ENCODE measurements around the gene TMEM30B. TPM values are rescaled to one million over a fixed set of nuclear protein-coding genes. Genes with fewer than 3 reads are reported as not detected.
"Not testable (repeated sequence)": the region's sequence is repeated elsewhere in the genome, so short reads cannot be mapped to it uniquely, and the experiment has no call there.

TMEM30B gene, protein sequence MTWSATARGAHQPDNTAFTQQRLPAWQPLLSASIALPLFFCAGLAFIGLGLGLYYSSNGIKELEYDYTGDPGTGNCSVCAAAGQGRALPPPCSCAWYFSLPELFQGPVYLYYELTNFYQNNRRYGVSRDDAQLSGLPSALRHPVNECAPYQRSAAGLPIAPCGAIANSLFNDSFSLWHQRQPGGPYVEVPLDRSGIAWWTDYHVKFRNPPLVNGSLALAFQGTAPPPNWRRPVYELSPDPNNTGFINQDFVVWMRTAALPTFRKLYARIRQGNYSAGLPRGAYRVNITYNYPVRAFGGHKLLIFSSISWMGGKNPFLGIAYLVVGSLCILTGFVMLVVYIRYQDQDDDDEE
- 10 to 100 TPM; 17.4 to 22.4 (median 19.4) TPM for polyA plus RNA-seq (ENCODE audit: insufficient read depth in 1 of 5, insufficient read length in 5 of 5, low replicate concordance in 1 of 5)
- long read RNA-seq, donor 1, full-length matches to known transcripts: 38 of 38 reads
- long read RNA-seq, donor 1, partial matches to known transcripts: 0 of 38 reads
- long read RNA-seq, donor 1, other reads (novel, unspliced or antisense): 0 of 38 reads
- long read RNA-seq, donor 2, full-length matches to known transcripts: 21 of 21 reads
- long read RNA-seq, donor 2, partial matches to known transcripts: 0 of 21 reads
- long read RNA-seq, donor 2, other reads (novel, unspliced or antisense): 0 of 21 reads
- long read RNA-seq, donor 3, full-length matches to known transcripts: 30 of 30 reads
- long read RNA-seq, donor 3, partial matches to known transcripts: 0 of 30 reads
- long read RNA-seq, donor 3, other reads (novel, unspliced or antisense): 0 of 30 reads
- long read RNA-seq, donor 4, full-length matches to known transcripts: 21 of 21 reads
- long read RNA-seq, donor 4, partial matches to known transcripts: 0 of 21 reads
- long read RNA-seq, donor 4, other reads (novel, unspliced or antisense): 0 of 21 reads
- long read RNA-seq, donor 5, full-length matches to known transcripts: 29 of 29 reads
- long read RNA-seq, donor 5, partial matches to known transcripts: 0 of 29 reads
- long read RNA-seq, donor 5, other reads (novel, unspliced or antisense): 0 of 29 reads
- long read RNA-seq, donor 6, full-length matches to known transcripts: 44 of 44 reads
- long read RNA-seq, donor 6, partial matches to known transcripts: 0 of 44 reads
- long read RNA-seq, donor 6, other reads (novel, unspliced or antisense): 0 of 44 reads
- long read RNA-seq, donor 7, full-length matches to known transcripts: 37 of 37 reads
- long read RNA-seq, donor 7, partial matches to known transcripts: 0 of 37 reads
- long read RNA-seq, donor 7, other reads (novel, unspliced or antisense): 0 of 37 reads
- long read RNA-seq, donor 8, full-length matches to known transcripts: 13 of 13 reads
- long read RNA-seq, donor 8, partial matches to known transcripts: 0 of 13 reads
- long read RNA-seq, donor 8, other reads (novel, unspliced or antisense): 0 of 13 reads

DNA sequence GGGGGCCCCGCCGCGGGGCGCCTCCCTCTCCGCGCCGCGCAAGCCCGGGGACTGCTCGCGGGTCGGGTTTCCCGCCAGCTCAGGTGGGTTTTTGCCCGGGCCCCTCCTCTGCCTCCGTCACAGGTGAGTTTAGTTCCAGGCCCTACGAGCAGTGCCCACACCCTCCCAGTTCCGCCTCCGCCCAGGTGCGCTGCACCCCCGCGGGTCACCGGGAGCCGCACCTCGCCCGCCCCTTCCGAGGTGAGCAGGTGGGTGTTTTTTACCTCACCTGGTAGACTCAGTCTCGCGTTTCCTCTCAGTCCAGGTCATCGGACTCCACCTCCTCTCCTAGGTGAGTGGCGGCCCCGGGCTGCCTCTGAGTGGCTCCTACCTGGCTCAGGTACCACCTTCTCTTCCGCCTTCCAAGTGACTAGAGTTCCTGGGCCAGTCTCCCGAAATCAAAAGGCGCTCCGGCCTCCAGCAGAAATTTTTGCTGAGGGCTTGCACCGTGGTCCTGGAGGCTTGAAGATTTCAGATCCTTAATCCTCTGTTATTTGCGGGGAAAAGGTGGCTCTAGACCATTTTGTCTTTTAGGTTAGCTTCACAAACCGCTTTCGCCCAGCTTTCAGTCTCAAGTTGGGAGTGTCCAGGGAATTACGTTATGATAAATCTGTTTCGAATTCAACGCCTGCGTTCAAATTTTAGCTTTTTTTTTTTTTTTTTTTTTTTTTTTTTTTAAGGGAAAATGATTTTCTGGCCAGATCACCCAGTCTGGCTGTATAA lies at the start of gene TMEM30B:
TMEM30B (minus strand) TSS at position 153 of the 762 bp plus-strand sequence. CDS start 191 bp downstream, outside the sequence.
- DNase-seq: peak; percentile 65

DNA sequence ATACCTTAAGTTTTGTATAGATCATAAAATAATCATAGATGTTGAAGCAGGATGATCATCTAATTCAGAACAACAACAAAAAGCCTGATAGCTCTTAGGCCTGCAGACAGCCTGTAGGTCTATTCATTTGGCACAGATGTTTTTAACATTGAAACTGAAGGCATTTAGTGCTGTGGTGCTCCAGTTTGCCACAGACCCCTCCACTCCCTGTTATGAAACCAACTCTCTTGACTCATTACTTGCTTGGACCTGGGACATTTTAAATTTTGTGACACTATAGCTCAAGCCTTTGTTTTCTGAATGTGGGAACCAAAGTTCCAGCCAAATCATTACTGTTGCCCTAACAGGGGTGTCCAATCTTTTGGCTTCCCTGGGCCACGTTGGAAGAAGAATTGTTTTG lies 49.4 kb upstream of the TMEM30B start:
- no peak for DNase-seq

DNA sequence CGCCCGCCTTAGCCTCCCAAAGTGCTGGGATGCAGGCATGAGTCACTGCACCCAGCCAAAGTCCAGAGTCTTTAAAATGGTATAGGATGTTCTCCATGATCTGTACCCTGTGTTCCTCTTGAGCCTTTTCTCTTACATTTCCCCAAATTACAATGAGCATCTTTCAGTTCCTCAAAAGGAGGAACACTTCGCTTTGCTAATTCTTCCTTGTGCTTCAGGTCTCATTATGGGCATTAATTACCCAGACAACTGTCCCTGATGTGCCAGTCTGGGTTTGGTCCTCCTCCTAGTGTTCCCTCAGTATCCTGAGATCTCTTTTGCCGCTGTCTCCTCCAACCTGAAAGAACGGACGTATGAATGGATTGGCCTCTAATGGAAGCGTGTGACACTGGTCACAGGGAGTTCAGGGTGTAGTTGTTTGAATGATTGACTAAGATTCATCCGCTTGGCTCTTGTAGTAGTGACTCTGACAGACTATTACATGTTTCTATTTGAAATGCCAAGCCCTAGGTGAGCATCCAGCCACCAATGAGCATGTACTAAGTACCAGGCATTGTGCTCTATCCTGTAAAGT lies 48.4 kb upstream of the TMEM30B start:
- DNase-seq: no peak

DNA sequence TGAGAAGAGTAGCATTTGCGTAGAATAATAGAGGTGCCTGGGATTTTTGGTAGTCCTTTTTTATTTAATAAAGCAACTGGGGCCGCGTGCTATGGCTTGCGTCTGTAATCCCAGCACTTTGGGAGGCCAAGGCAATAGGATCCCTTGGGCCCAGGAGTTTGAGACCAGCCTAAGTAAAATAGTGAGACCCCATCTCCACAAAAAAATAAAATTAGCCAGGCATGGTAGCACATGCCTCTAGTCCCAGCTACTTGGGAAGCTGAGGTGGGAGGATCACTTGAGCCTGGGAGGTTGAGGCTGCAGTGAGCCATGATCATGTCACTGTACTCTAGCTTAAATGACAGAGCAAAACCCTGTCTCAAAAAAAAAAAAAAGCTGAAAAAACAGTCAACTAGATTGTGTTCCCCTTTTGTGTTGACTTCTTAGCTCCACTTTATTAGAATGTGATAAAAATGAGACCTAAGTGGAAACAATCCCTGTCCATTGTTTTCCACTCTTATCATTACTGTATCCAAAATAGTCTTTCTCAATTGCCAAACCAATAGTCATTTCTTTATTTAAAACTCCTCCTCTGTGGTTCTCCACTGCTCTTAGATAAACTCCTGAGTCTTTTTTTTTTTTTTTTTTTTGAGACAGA lies 47.6 kb upstream of the TMEM30B start:
- DNase-seq: no peak

DNA sequence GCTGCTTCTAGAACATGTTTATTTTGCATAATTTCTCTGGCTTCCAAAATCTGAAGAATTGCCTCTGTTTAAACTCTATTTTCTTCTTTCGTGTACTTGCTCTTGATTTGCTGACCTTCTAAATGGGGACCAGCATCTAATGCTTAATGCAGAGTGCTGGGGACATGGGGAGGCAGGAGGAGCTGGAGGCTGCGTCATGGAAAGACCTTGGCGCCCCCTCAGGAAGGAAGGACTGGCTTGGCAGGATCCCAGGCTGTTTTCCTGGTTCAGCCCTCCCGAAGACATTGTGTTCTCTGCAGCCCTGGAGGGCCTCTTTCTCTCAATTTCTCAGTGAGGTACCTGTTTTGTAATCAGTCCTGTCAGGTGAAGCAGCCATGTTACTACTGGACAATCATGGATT lies 45.7 kb upstream of the TMEM30B start:
- DNase-seq: peak in 1 of 2 donors; percentile 45

DNA sequence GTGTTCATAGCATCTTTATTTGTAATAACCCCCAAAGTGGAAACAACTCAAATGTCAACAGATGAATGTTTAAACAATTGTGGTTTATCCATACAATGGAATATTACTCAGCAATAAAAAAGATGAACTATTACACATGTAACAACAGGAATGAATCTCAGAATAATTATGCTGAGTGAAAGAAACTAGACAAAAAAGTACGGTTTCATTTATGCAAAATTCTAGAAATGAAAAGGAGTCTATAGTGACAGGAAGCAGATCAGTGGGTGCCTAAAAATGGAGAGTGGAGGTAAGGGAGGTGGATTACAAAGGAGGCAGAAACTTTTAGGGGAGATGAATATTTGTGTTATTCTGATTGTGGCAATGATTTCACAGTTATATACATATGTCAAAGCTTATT lies 45.0 kb upstream of the TMEM30B start:
- DNase-seq: no peak

DNA sequence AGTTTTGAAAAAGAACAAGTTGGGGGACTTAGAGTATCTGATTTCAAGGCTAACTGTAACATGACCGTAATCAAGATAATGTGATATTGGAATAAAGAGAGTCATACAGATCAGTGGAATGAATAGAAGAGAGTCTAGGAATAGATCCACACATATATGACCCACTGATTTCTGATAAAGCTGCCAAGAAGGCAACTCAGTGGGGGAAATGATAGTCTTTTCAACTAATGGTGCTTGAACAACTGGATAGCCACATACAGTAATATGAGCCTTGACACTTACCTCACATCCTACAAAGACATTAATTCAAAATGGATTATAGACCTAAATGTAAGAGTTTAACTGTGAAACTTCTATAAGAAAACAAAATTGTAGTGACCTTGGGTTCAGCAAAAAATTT lies 44.0 kb upstream of the TMEM30B start:
- DNase-seq: no peak

DNA sequence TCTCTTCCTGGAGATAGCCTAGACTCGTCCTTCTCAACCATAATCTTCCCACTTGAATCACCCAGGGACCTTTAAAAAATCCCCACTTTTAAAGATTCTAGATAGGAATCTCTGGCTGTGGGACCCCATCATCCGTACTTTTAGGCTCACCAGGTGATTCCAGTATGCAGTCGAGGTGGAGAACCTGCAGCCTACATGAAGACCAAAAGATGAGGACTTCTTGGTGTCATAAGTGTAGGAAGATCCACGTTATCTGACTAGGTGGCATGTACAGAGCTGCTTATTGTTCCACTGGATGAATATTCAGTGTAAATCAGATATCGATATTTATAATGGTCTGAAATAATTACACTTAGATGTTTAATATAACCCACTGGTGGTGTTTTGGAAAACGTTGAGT lies 42.8 kb upstream of the TMEM30B start:
- no peak for DNase-seq

DNA sequence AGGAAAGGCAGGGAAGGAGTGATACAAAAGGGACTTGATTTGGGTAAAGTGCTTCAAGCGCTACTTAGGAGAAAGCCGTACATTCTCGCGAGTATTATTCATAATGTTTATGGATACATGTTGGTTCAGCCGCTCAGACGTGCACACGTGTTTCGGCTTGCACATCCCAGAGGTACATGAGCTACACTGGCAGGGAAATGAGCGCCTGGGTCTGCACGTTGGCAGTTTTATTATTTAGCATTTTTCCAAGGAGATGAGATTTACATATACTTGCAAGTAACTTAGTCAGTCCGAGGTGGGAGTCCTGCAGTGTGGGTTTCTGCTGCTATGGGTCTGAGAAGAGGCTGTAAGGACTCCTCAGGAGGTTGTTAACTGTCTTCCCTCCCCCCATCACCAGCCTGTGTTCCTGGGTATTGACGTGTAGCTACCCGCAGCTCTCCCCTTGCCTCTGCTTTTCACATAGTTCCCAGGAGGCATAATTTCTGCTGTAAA lies 41.7 kb upstream of the TMEM30B start:
- DNase-seq: no peak

DNA sequence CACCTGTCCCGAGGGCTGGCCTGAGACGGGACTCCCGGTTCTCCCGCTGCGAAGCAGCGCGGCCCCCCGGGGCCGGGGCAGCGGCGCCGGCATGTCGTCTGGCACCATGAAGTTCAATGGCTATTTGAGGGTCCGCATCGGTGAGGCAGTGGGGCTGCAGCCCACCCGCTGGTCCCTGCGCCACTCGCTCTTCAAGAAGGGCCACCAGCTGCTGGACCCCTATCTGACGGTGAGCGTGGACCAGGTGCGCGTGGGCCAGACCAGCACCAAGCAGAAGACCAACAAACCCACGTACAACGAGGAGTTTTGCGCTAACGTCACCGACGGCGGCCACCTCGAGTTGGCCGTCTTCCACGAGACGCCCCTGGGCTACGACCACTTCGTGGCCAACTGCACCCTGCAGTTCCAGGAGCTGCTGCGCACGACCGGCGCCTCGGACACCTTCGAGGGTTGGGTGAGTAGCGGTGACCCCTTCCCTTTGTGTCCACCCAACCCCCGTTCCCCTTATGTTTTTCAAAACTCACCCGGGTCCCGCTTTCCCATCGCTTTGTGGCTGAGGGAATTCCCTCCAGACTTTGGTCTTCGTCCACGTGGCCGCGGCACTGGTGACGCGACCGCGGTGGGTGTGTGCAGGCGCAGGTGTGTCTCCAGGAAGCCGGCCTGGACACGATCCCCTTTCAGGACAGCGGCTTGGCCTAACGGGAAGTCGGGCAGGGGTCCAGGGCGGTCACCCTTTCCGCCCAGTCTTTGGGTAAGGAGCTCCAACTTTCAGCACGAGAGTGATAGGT lies 41.1 kb upstream of the TMEM30B start:
- DNase-seq: peak; percentile 36 to 45

DNA sequence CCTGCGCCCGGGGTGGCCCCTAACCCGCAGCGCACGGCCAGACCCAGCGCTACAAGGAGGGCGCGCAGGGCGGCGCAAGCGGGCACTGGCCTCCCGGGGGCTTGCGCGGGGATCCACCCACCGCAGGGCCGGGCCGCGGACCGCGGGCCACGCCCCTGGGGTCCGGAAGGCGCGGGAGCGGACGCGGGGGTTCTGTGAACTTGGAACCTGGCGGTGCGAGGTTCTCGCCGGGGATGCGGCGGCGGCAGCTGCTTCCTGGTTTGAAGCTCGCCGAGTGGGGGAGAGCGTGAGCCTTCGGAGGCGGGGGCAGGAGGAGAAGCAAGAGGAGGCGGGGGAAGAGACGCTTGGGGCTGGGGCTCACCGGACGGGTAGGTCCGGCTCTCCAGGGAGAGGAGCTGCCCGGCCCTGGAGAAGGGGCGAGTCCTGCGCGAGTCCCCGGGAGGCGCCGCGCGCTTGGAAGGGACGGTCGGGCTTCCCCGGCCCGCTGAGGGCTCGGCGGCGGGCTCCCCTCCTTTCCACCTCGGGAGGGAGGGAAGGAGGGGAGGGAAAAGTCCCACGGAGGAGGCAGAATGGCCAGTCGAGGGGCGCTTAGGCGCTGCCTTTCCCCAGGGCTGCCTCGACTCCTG lies 40.4 kb upstream of the TMEM30B start, which contains the start of gene PRKCH:
PRKCH (plus strand) TSS at position 195 of the 626 bp plus-strand sequence. CDS start 523 bp downstream, outside the sequence.
- DNase-seq: peak; percentile 67 to 68

DNA sequence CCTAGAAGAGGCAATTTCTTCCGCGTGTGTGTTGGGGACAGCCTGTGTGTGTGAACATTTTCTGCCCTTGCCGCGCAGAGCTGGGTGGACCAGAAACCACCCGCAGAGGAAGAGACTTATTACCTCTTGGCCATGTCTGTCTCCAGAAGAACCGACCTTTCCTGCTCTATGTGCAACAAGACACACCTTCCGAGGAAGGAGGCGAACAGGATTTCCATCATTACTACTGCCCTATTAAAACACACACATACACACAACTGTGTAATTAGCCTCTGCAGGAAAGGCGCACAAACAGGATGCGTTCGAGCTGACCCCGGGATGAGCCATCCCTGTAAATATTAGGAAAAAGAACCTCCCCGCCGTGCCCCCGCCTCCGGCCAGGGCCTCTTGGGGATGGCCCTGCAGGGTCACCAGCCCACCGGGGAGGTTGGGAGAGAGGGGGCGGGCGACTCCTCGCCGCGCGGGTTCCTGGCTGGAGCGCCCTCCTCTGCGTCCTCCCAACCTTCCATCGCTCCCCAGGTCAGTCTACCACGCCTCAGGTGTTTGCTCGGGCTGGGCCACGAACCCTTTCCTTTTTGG lies 39.8 kb upstream of the TMEM30B start:
- peak in 1 of 2 donors; percentile 24 for DNase-seq

DNA sequence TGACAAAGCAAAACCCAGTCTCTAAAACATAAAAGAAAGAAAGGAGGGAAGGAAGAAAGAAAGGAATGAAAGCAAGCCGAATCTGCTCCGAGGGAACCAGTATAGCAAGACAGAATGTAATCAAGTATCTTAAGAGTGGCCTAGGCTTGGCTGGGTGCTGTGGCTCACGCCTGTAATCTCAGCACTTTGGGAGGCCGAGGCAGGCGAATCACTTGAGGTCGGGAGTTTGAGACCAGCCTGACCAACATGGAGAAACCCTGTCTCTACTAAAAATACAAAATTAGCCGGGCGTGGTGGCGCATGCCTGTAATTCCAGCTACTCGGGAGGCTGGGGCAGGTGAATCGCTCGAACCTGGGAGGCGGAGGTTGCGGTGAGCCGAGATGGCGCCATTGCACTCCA lies 39.0 kb upstream of the TMEM30B start:
- DNase-seq: not testable (repeated sequence)

DNA sequence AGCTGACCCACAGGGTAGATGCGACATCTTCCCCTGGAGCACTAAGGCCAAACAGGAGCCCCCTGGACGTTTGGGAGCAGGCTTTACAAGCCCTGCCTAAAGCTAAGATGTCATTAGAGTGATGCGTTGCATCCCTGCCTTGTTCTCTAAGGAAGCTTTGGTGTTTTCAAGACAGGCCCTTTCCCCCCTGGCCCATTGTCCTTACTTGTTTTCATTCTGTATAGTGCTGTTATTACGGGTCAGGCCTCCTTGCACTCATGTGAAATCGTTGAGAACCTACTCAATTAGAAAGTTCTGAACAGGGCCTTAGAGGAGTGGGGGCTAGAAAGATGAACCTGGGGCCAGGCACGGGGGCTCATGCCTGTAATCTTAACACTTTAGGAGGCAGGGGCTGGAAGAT lies 38.6 kb upstream of the TMEM30B start:
- DNase-seq: no peak

DNA sequence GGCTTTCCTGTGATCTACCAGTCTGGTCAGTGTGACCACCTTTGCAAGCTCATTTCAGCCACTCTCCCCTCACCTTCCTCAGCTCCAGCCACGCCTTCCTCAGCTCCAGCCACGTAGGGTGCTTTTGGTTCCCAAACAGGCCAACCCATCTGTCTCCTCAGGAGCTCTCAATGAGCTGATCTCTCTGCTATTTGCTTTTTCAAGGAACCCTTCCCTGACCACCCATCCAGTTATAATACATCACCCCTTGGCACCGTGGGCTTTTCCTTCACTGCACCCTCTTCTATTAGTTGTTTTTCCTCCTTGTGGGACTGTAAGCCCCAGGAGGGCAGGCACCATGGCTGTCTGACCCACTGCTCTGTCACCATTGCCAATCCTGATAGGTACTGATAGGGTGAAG lies 37.9 kb upstream of the TMEM30B start:
- DNase-seq: no peak

DNA sequence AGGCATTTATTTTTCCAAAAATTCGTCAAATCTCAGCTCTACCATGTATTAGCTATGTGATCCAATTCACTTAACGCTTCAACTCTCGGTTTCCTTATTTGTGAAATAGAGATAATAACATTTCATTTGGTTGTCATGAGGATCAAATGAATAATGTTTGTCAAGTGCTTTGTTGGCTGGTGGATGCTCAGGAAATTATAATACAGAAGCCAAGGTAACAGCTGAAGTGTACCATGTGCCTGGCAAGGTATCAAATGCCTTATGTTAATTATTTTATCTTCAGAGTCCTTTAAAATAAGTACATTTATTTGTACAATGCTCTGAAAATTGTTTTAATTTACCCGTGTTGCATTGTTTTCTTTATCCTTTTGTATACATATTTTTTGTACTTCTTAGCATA lies 34.2 kb upstream of the TMEM30B start:
- DNase-seq: no peak

DNA sequence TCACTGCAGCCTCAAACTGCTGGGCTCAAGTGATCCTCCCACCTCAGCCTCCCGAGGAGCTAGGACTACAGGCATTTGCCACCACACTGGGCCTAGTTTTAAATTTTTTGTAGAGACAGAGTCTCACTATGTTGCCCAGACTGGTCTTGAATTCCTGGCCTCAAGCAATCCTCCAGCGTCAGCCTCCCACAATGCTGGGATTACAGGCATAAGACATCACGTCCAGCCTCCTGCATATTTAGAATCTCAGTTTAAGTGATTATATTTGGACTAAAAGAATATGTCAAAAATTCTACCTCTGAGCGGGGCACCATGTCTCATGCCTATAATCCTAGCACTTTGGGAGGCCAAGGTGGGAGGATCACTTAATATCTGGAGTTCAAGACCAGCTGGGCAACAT lies 27.6 kb upstream of the TMEM30B start:
- DNase-seq: not testable (repeated sequence)

DNA sequence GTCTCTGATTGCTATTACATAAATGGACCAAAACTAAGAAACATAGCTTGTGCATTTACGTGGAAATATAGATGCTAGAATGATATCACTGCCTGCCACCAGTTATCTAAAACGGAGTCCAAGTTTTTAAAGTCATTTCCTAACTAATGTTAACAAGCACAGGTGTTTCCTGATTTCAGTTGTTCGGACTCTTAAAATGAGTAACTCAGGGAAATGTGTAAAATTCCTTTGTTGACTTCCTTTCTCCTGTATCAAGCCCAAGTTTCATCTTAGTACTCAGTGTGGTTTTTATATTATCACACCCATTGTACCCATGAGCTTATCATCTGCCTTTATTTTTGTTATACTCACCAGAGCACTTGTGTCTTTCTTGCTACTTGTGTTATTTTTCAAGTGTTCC lies 27.1 kb upstream of the TMEM30B start:
- DNase-seq: no peak
